Endothelial cell of umbilical vein (primary cell): ENCODE results near the gene LYZL4. TPM values are rescaled to one million over a fixed set of nuclear protein-coding genes. Genes with fewer than 3 reads are reported as not detected.

Experiments
- BruUV-seq: library from RNA; stranded (reverse); fragments of 400-500 nt; replicated peaks from 2 replicates; lab custom pipeline; 2021; lab: Mats Ljungman, UMichigan
- CTCF ChIA-PET: fragments of 300-600, 350-600 bp; sonication (Branson Sonifier 250); formaldehyde crosslinking; loops from one replicate; lab custom pipeline; 2021; ENCODE audit warnings: antibody characterized with exemption, inconsistent platforms; lab: Charles Lee
- POLR2A ChIA-PET: fragments of 300-600, 350-600 bp; sonication (Branson Sonifier 250); formaldehyde crosslinking; loops from one replicate; lab custom pipeline; 2021; ENCODE audit warnings: antibody characterized with exemption, inconsistent platforms; lab: Charles Lee
- DNase-seq: peaks from one replicate; pipeline ENCODE4 v3.0.0-alpha.2; 2011; ENCODE audit warnings: low read depth, low spot score
- FAIRE-seq: peaks from 2 replicates; lab custom pipeline; 2011; peaks lifted over from hg19 to GRCh38; lab: Jason Lieb, UNC
- H2AFZ ChIP-seq: 2 replicates; pipeline ENCODE4 v1.6.0; 2012; ENCODE audit warnings: low read depth, low read length, control low read depth, inconsistent platforms
- H3K27ac ChIP-seq: 2 replicates; pipeline ENCODE4 v1.5.1; 2011; ENCODE audit warnings: low read depth, mild to moderate bottlenecking, control low read depth, low read length, moderate library complexity; ENCODE audit not compliant: insufficient read depth
- H3K27me3 ChIP-seq, 2 experiments: 2 replicates each; pipeline versions ENCODE4 v1.6.0 to v1.6.1; 2011; ENCODE audit warnings: low read length in 2 of 2, mixed read lengths in 1 of 2; ENCODE audit not compliant: control insufficient read depth in 2 of 2, insufficient read depth in 2 of 2
- H3K36me3 ChIP-seq, 2 experiments: 2 replicates in 1 of 2; 3 replicates in 1 of 2; pipeline ENCODE4 v1.5.1; 2011; ENCODE audit warnings: low read length in 2 of 2, mild to moderate bottlenecking in 1 of 2, moderate library complexity in 1 of 2; ENCODE audit not compliant: control insufficient read depth in 2 of 2, insufficient read depth in 2 of 2; ENCODE audit errors: extremely low read depth in 1 of 2
- H3K4me1 ChIP-seq: 3 replicates; pipeline ENCODE4 v1.5.1; 2011; ENCODE audit warnings: mild to moderate bottlenecking, low read length; ENCODE audit not compliant: control insufficient read depth, insufficient read depth; ENCODE audit errors: extremely low read depth
- H3K4me2 ChIP-seq: 2 replicates; pipeline ENCODE4 v1.6.1; 2011; ENCODE audit warnings: low read length, control low read depth, mixed read lengths; ENCODE audit not compliant: insufficient read depth
- H3K4me3 ChIP-seq, 3 experiments: fragments of 200-600 bp in 1 of 3; sonication (generic), shearing (Covaris generic) in 1 of 3; replicated peaks in 1 of 3; 2 replicates each; pipeline ENCODE4 v1.5.1; 2011 to 2016; ENCODE audit warnings: control low read depth in 3 of 3, low read length in 3 of 3, mild to moderate bottlenecking in 2 of 3, inconsistent platforms in 1 of 3, low read depth in 1 of 3, moderate library complexity in 1 of 3; ENCODE audit not compliant: insufficient read depth in 1 of 3
- H3K79me2 ChIP-seq: 2 replicates; pipeline ENCODE4 v1.6.0; 2012; ENCODE audit warnings: low read length, inconsistent platforms; ENCODE audit not compliant: control insufficient read depth, insufficient read depth
- H3K9ac ChIP-seq: replicated peaks from 2 replicates; pipeline ENCODE3; 2011; ENCODE audit warnings: low read length, control low read depth; ENCODE audit not compliant: insufficient read depth; ENCODE audit errors: extremely low read depth
- H3K9me1 ChIP-seq: replicated peaks from 3 replicates; pipeline ENCODE4 v1.6.0; 2011; ENCODE audit warnings: mild to moderate bottlenecking, low read length; ENCODE audit not compliant: control insufficient read depth, insufficient read depth; ENCODE audit errors: extremely low read depth
- H3K9me3 ChIP-seq: replicated peaks from 2 replicates; pipeline ENCODE4 v1.5.1; 2012; ENCODE audit warnings: low read length, inconsistent platforms; ENCODE audit not compliant: control insufficient read depth, insufficient read depth
- H4K20me1 ChIP-seq: replicated peaks from 2 replicates; pipeline ENCODE3; 2011; ENCODE audit warnings: mild to moderate bottlenecking, low read length; ENCODE audit not compliant: control insufficient read depth, insufficient read depth; ENCODE audit errors: extremely low read depth
- CTCF ChIP-seq, 2 donors: IDR thresholded peaks; 1 replicate in 1 of 2; 2 replicates in 1 of 2; pipeline ENCODE4 v1.5.1; 2011; ENCODE audit warnings: low read length in 2 of 2, mild to moderate bottlenecking in 2 of 2, moderate library complexity in 2 of 2, control low read depth in 1 of 2, inconsistent platforms in 1 of 2, low read depth in 1 of 2; ENCODE audit not compliant: insufficient read depth in 1 of 2; ENCODE audit errors: extremely low read depth in 1 of 2
- EZH2 ChIP-seq: IDR thresholded peaks from 2 replicates; pipeline ENCODE4 v1.6.1; 2012; ENCODE audit warnings: borderline replicate concordance, low read depth, mild to moderate bottlenecking, moderate library complexity, low read length, inconsistent platforms; ENCODE audit not compliant: severe bottlenecking
- FOS ChIP-seq: IDR thresholded peaks from 2 replicates; pipeline ENCODE4 v1.6.1; 2011; ENCODE audit warnings: mild to moderate bottlenecking, low read length, moderate library complexity, borderline replicate concordance; ENCODE audit not compliant: insufficient read depth
- GATA2 ChIP-seq: IDR thresholded peaks from 2 replicates; pipeline ENCODE4 v1.7.0; 2011; ENCODE audit warnings: low read depth, mild to moderate bottlenecking, moderate library complexity, mixed read lengths, low read length; ENCODE audit not compliant: insufficient read length, insufficient read depth
- JUN ChIP-seq: IDR thresholded peaks from 2 replicates; pipeline ENCODE4 v1.6.1; 2011; ENCODE audit warnings: borderline replicate concordance, low read depth; ENCODE audit not compliant: insufficient read length, insufficient read depth
- MAX ChIP-seq: IDR thresholded peaks from 2 replicates; pipeline ENCODE4 v1.6.1; 2011; ENCODE audit not compliant: insufficient read depth, insufficient read length
- MYC ChIP-seq: IDR thresholded peaks from one replicate; pipeline ENCODE4 v1.6.1; 2011; ENCODE audit warnings: mild to moderate bottlenecking, low read depth, low read length
- POLR2A ChIP-seq: IDR thresholded peaks from 2 replicates; pipeline ENCODE4 v1.6.1; 2012; ENCODE audit warnings: low read depth, mild to moderate bottlenecking, control low read depth, low read length
- POLR2AphosphoS5 ChIP-seq: IDR thresholded peaks from 2 replicates; pipeline ENCODE4 v1.6.1; 2012; ENCODE audit warnings: low read depth, mild to moderate bottlenecking, control low read depth, low read length, moderate library complexity; ENCODE audit not compliant: insufficient read depth
- dilution Hi-C: fragments of 300-500 bp; cut with MboI; formaldehyde crosslinking; loops from one replicate; pipeline ENCODE4 v1.15.0; 2019; ENCODE audit warnings: low sequenced_read_pairs; ENCODE audit not compliant: extremely low pct_ligation_motif_present
- intact Hi-C: fragments of 100-400 bp; cut with micrococcal nuclease; formaldehyde crosslinking; loops from one replicate; pipeline ENCODE4 v1.10.0; 2022
- polyA plus RNA-seq, 4 experiments: library from polyadenylated mRNA; depleted of rRNA in 3 of 4; stranded (reverse) in 3 of 4; unstranded in 1 of 4; fragments of >200 nt; gene quantifications; 2 replicates each; pipeline versions ENCODE4 v1.2.1 to v1.2.3, GENCODE V29; 2011 to 2012; ENCODE audit warnings: missing spikeins in 1 of 4
- total RNA-seq: library from RNA; stranded (reverse); gene quantifications from 2 replicates; pipeline ENCODE4 v1.2.3, GENCODE V29; 2021

LYZL4 gene
- total and polyA plus RNA-seq, 2 donors (not counting 3 experiments of a cell fraction or from before 2014, with no cell fraction given), result 0.41 TPM; not detected in 1

DNA sequence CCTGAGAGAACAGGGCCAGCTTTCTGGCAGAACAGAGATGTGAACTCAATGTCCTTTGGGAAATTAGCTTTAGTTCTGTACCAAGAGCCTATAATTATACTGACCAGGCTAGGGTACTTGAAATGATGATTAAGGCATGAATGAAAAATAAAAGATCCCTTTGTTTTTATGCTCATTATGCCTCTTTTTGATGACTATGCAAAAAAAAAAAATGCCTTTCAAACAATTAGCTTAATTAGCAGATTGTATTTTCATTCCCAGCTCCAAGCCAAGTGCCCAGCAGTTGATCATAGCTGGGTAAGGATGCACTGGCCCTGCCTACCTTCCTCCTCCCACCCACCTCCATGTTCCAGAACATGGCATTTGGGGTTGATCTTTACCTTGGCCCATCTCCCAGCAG lies 56.8 kb downstream of the LYZL4 start:
- FAIRE-seq, result no peak
- no peak for TF ChIP-seq FOS
- TF ChIP-seq MYC, result no peak
- no peak for TF ChIP-seq CTCF (IDR thresholded peaks at IDR 0.05; ENCODE audit: extremely low read depth in 1 of 2, insufficient read depth in 1 of 2, low read depth in 1 of 2, low read length in 2 of 2)
- no peak for TF ChIP-seq EZH2
- TF ChIP-seq POLR2A, result no peak
- TF ChIP-seq MAX, result no peak
- no peak for TF ChIP-seq POLR2AphosphoS5
- no peak for TF ChIP-seq JUN
- TF ChIP-seq GATA2, result no peak

More for the DNA sequence above, 56.8 kb downstream of the LYZL4 start:
- H2AFZ ChIP-seq, result no peak overlapping the region
- no peak overlapping the region for H3K9ac ChIP-seq
- no peaks in the 10 kb centered on the region for H3K36me3 ChIP-seq
- no peak overlapping the region for H3K4me2 ChIP-seq
- ChIA-PET CTCF (interaction anchor here (0.8 kb wide), 1 partner anchor 90 kb away, joined by 3 read pairs; no protein-coding TSS in a partner anchor), POLR2A (no interaction called here)
- dilution Hi-C loops (no loop called here), intact Hi-C loops (no loop called here)
- no peaks in the 10 kb centered on the region for H3K79me2 ChIP-seq
- no peaks in the 10 kb centered on the region for H3K4me1 ChIP-seq
- H3K27ac ChIP-seq, result no peak overlapping the region
- no peak overlapping the region for H3K4me3 ChIP-seq
- no peaks in the 10 kb centered on the region for H4K20me1 ChIP-seq
- H3K9me3 ChIP-seq, result no peaks in the 10 kb centered on the region
- BruUV-seq, result no TSS peak
- H3K9me1 ChIP-seq, result no peaks in the 10 kb centered on the region
- no peak for DNase-seq
- H3K27me3 ChIP-seq, result peaks cover 0 to 2% of the 10 kb centered on the region in 2 experiments
